PFSK-1 (cell line): ENCODE data around the gene HACD2.

ENCODE experiments used
- POLR2AphosphoS5 ChIP-seq: IDR thresholded peaks from 2 replicates; pipeline ENCODE4 v1.6.1; 2012; ENCODE audit warnings: low read depth, mild to moderate bottlenecking, control low read depth, low read length, moderate library complexity
- SIN3A ChIP-seq: IDR thresholded peaks from 2 replicates; pipeline ENCODE4 v1.6.1; 2012; ENCODE audit warnings: mild to moderate bottlenecking, low read length, moderate library complexity, borderline replicate concordance; ENCODE audit not compliant: insufficient read depth
- TAF1 ChIP-seq: IDR thresholded peaks from 2 replicates; pipeline ENCODE4 v1.6.1; 2012; ENCODE audit warnings: low read length, control low read depth, borderline replicate concordance; ENCODE audit not compliant: insufficient read depth
- TF ChIP-seq, protein P1 (sequence below), 2 experiments: IDR thresholded peaks; 2 replicates each; pipeline versions ENCODE4 v1.6.1 to v1.8.0; 2011 to 2012; ENCODE audit warnings: low read depth in 2 of 2, low read length in 2 of 2, control low read depth in 1 of 2, inconsistent platforms in 1 of 2, mild to moderate bottlenecking in 1 of 2, moderate library complexity in 1 of 2; ENCODE audit not compliant: insufficient read depth in 1 of 2

- TF ChIP-seq SIN3A (no peak), TAF1 (no peak), POLR2AphosphoS5 (no peak)
- TF ChIP-seq, protein P1, sequence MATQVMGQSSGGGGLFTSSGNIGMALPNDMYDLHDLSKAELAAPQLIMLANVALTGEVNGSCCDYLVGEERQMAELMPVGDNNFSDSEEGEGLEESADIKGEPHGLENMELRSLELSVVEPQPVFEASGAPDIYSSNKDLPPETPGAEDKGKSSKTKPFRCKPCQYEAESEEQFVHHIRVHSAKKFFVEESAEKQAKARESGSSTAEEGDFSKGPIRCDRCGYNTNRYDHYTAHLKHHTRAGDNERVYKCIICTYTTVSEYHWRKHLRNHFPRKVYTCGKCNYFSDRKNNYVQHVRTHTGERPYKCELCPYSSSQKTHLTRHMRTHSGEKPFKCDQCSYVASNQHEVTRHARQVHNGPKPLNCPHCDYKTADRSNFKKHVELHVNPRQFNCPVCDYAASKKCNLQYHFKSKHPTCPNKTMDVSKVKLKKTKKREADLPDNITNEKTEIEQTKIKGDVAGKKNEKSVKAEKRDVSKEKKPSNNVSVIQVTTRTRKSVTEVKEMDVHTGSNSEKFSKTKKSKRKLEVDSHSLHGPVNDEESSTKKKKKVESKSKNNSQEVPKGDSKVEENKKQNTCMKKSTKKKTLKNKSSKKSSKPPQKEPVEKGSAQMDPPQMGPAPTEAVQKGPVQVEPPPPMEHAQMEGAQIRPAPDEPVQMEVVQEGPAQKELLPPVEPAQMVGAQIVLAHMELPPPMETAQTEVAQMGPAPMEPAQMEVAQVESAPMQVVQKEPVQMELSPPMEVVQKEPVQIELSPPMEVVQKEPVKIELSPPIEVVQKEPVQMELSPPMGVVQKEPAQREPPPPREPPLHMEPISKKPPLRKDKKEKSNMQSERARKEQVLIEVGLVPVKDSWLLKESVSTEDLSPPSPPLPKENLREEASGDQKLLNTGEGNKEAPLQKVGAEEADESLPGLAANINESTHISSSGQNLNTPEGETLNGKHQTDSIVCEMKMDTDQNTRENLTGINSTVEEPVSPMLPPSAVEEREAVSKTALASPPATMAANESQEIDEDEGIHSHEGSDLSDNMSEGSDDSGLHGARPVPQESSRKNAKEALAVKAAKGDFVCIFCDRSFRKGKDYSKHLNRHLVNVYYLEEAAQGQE (IDR thresholded peaks at IDR 0.05; ENCODE audit: insufficient read depth in 1 of 2, low read depth in 2 of 2, low read length in 2 of 2), result no peak
Measured at GRCh38 chr3:123613543-123613942, 28.7 kb upstream of the HACD2 start.
